ENCODE data around the gene MYO1G. TPM values are rescaled to one million over a fixed set of nuclear protein-coding genes. Genes with fewer than 3 reads are reported as not detected.
A peak's percentile ranks its signal among the peaks of the same experiment; 100 is the strongest.

Gene MYO1G
- total RNA-seq, 1 donor from 2014 or later, result 0.53 TPM

- H3K9me3 Mint-ChIP-seq, result no peaks in the 10 kb centered on the region
- no peak overlapping the region for H3K27ac Mint-ChIP-seq
- DNase-seq (ENCODE audit: extremely low spot score, unreplicated experiment), result no peak
- H3K27me3 Mint-ChIP-seq, result no peaks in the 10 kb centered on the region
- peaks cover 4% of the 10 kb centered on the region for H3K4me1 Mint-ChIP-seq (ENCODE audit: unreplicated experiment)
- TF ChIP-seq CTCF (conservative IDR thresholded peaks at IDR 0.05), result no peak
- no peak overlapping the region for H3K4me3 Mint-ChIP-seq
- no peaks in the 10 kb centered on the region for H3K36me3 Mint-ChIP-seq
Observed at GRCh38 chr7:44976746-44977196, 2.0 kb downstream of the MYO1G start.

- Mint-ChIP-seq H3K9me3 (no peaks in the 10 kb centered on the region), H3K27ac (no peak overlapping the region), H3K27me3 (no peaks in the 10 kb centered on the region), H3K36me3 (no peaks in the 10 kb centered on the region), H3K4me1 (ENCODE audit: unreplicated experiment) (peaks cover 4% of the 10 kb centered on the region), H3K4me3 (no peak overlapping the region)
- TF ChIP-seq CTCF (conservative IDR thresholded peaks at IDR 0.05), result no peak
- no peak for DNase-seq (ENCODE audit: extremely low spot score, unreplicated experiment)
Observed at GRCh38 chr7:44976040-44976745, 2.6 kb downstream of the MYO1G start.

GRCh38 chr7:44975331-44976039 is 3.3 kb downstream of the MYO1G start:
- no peaks in the 10 kb centered on the region for H3K36me3 Mint-ChIP-seq
- H3K27ac Mint-ChIP-seq, result no peak overlapping the region
- no peak for TF ChIP-seq CTCF (conservative IDR thresholded peaks at IDR 0.05)
- H3K4me3 Mint-ChIP-seq, result no peak overlapping the region
- H3K9me3 Mint-ChIP-seq, result no peaks in the 10 kb centered on the region
- H3K27me3 Mint-ChIP-seq, result no peaks in the 10 kb centered on the region
- H3K4me1 Mint-ChIP-seq (ENCODE audit: unreplicated experiment), result peaks cover under 1% of the 10 kb centered on the region
- DNase-seq (ENCODE audit: extremely low spot score, unreplicated experiment), result no peak

- no peak overlapping the region for H3K27ac Mint-ChIP-seq
- H3K36me3 Mint-ChIP-seq, result no peaks in the 10 kb centered on the region
- H3K4me3 Mint-ChIP-seq, result no peak overlapping the region
- H3K27me3 Mint-ChIP-seq, result no peaks in the 10 kb centered on the region
- H3K4me1 Mint-ChIP-seq (ENCODE audit: unreplicated experiment), result no peaks in the 10 kb centered on the region
- DNase-seq (ENCODE audit: extremely low spot score, unreplicated experiment), result no peak
- TF ChIP-seq CTCF (conservative IDR thresholded peaks at IDR 0.05), result no peak
- no peaks in the 10 kb centered on the region for H3K9me3 Mint-ChIP-seq
Observed at GRCh38 chr7:44974549-44974948, 4.3 kb downstream of the MYO1G start.

- no peak for DNase-seq (ENCODE audit: extremely low spot score, unreplicated experiment)
- Mint-ChIP-seq H3K4me1 (ENCODE audit: unreplicated experiment) (no peaks in the 10 kb centered on the region), H3K27me3 (no peaks in the 10 kb centered on the region), H3K4me3 (no peak overlapping the region), H3K36me3 (no peaks in the 10 kb centered on the region), H3K27ac (no peak overlapping the region), H3K9me3 (no peaks in the 10 kb centered on the region)
- peak; percentile 68 for TF ChIP-seq CTCF (conservative IDR thresholded peaks at IDR 0.05)
Observed at GRCh38 chr7:44973610-44974401, 5.0 kb downstream of the MYO1G start.
